GM19099 (cell line): ENCODE measurements around the gene RUFY3.
A peak's percentile ranks its signal among the peaks of the same experiment; 100 is the strongest.

Experiments
- POLR2A ChIP-seq: IDR thresholded peaks from 3 replicates; pipeline ENCODE4 v1.6.1; 2011; ENCODE audit warnings: low read depth; ENCODE audit not compliant: insufficient read length; ENCODE audit errors: extremely low read depth

Gene RUFY3

DNA sequence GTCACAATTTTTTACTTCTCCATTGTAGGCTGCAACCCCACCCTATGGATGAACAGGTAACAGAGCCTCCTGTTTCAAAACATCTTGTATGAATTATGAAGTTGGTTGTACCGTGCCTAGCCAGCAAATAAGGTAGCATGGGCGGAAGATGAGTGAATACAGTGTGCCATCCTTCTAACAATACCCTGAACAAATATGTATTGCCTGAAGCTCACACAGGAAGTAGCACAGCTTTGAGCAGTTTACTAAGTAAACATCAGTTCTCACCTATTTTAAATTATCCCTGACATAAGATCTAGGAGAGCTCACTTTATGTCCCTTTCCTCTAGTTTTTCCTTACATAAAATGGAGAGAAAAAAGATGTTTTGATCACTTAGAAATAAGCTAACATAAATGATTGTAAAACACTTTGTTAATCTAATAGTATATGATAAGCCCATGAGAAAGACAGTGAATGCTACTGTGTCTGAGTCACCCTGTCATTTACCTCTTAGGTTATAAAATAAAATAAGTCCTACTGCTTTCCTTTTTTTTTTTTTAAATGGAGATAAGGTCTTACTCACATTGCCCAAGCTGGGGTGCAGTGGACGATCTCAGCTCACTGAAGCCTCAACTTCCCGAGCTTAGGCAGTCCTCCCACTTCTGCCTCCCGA lies 81.3 kb downstream of the RUFY3 start:
- TF ChIP-seq POLR2A: no peak

DNA sequence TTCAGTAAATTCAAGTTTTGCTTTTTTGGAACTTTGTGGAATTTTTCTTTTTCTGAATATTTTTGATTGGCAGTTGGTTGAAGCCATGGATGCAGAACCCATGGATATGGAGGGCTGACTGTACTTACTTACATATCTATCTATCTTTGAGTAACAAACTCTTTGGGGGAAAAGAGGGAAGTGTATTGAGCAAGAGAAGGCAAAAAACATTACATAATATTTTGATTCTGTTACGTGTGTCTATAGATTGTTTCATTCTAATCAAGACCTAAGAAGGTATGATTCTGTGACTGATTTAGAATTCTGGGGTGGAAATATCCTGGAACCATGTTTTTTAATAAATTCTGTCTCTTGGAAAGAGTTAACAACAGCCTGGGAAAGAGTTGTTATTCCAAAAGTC lies 86.4 kb downstream of the RUFY3 start:
- no peak for TF ChIP-seq POLR2A

DNA sequence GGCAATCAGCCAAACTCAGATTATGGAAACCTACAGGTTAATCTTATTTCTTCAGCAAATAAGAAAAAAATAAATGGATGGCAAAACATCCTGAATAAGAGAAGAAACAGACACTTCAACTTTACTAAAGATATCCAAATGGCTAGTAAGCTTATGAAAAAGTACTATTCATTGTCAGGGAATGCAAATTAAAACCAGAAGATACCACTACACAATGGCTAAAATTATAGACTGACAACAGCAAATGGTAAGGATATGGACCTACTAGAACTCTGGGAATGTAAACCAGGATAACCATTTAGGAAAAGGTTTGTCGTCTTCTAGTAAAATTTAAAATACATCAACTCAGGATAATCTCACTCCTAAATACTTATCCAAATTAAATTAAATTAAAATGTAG lies 93.6 kb downstream of the RUFY3 start:
- no peak for TF ChIP-seq POLR2A

DNA sequence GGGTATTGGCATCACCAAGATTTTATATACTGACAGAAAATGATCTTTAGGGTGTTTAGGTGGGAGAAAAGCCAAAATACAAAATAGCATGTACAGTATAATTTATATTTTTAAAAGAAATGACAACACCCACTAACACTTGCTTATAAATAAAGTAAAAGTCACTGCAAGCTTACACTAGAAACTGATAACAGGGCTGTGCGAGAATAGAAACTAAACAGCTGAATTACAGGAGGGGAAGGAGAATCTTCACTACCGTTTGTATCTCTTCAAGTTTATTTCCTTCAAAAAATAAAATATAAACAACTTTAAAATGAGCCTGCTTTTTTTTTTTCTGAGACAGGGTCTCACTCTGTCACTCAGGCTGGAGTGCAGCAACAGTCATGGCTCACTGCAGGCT lies 95.1 kb downstream of the RUFY3 start:
- no peak for TF ChIP-seq POLR2A

DNA sequence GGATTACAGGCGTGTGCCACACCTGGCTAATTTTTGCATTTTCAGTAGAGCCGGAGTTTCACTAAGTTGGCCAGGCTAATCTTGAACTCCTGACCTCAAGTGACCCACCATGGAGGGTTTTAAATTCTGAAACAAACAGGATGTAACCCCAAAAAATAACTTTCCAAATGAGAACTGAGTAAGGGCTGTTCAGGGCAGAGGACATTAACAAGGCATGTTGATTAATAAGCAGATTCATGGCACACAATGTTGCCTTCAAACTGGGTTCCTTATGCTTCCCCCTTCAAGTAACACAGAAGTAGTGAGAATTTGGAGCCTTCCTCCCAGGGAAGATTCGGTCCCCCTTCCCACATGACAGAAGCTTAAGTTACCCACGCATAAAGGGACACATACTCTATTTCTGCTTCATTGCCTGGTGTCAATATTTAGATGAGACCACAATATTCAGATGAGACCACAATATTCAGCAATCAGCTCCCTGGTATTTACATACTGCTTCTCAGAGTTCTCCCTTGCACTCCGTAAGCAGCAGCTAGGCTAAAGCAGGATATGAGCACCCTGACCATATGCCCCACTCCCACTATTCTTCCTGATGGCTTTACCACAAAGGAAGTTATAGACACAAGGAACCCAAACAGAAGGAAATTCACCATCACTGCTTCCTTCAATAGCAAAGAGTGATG lies 96.5 kb downstream of the RUFY3 start:
- no peak for TF ChIP-seq POLR2A

DNA sequence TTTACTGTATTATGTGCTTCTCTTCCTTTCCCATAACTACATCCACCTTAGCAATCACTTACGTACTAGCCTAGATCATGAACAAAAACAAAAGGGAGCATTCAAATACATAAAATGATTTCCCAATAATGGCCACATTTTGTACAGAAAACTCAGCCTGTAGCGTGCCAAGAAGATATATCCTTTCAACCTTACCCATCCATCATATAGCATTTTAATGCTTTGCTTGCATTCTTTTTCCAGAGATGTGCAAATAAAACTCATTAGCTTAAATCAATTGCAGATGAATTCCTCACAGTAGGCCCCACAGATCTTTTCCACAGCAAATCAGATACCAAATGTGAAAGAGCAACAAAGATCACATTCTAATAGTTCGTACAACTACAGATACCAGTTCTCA lies 97.2 kb downstream of the RUFY3 start:
- no peak for TF ChIP-seq POLR2A

DNA sequence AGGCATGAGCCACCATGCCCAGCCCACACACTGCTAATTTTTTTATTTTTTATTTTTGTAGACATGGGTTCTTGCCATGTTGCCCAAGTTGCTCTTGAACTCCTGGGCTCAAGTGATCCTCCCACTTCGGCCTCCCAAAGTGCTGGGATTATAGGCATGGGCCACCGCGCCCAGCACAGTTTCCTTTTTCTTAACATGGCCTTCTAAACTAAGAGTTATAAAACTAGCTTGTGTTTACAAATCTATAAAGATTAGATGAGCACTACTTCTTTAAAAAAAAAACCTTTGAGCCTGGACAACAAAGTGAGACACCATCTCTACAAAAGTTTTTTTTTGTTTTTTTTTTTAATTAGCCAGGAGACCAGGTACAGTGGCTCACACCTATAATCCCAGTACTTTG lies 107.3 kb downstream of the RUFY3 start:
- TF ChIP-seq POLR2A: no peak

DNA sequence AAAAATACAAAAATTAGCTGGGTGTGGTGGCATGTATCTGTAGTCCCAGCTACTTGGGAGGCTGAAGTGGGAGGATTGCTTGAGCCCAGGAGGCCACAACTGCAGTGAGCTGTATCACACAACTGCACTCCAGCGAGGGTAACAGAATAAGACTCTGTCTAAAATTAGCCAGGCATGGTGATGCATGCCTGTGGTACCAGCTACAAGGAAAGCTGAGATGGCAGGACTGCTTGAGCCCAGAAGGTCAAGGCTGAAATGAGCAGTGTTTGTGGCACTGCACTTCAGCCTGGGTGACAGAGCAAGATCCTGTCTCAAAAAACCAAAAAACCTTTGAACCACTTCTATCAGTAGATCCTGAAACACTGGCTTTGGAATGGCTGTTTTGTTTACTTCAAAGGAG lies 107.7 kb downstream of the RUFY3 start:
- TF ChIP-seq POLR2A: no peak

DNA sequence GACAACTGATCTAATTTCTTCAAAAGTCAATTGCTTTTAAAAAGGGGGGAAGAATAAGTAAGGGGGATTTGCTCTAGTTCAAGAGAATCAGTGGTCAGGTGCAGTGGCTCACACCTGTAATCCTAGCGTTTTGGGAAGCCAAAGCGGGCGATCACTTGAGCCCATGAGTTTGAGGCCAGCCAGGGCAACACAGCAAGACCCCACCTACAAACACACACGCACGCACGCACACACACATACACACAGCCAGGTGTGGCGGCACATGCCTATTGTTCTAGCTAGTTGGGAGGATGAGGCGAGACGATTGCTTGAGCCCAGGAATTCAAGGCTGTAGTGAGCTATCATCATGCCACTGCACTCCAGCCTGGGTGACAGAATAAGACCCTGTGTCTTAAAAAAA lies 108.3 kb downstream of the RUFY3 start:
- TF ChIP-seq POLR2A: no peak

DNA sequence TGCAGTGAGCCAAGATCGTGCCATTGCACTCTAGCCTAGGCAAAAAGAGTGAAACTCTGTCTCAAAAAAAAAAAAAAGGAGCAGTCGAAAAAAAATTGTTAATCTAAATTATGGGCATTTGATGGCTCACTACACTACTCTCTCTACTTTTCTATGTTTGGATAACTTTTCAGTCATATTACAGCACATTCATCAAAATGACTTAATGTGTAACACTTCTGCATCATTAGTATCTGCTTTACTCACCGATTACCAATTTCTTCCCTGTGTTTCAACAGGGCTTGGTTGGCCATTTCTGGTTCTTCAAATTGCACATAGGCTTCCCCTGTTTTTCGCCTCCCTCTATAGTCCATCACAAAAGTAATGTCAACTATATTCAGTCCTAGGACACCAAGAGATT lies 109.5 kb downstream of the RUFY3 start:
- no peak for TF ChIP-seq POLR2A

DNA sequence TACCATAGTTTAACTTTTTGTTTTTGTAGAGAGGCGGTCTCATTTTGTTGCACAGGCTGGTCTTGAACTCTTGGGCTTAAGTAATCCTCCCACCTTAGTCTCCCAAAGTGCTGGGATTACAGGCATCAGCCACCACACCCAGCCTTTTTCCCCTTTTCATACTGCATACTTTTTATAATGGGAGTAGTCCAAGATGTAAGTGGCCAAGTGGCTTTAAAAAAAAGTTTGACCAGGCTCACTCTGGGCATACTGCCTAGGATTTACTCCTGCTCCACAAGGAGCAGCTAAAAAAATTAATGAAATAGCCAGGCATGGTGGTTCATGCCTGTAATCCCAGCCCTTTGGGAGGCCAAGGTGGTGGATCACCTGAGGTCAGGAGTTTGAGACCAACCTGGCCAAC lies 111.9 kb downstream of the RUFY3 start:
- no peak for TF ChIP-seq POLR2A

DNA sequence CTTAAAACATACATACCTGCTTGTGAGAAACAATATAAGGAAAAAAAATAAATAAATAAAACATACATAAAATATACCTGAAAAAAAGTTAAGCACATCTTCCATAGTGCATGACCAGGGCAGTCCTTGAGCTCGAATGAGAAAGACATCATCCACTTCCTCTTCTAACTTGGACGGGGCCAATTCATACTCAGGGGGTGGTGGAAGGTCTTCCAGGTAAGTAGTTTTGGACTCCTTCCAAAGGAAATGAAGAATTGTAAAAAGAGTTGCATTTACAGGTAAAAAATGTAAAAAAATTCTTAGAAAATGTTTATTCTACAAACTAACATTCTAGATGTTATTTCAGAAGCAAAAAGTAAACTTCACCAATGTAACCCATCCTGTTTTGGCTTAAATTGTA lies 114.3 kb downstream of the RUFY3 start:
- no peak for TF ChIP-seq POLR2A

DNA sequence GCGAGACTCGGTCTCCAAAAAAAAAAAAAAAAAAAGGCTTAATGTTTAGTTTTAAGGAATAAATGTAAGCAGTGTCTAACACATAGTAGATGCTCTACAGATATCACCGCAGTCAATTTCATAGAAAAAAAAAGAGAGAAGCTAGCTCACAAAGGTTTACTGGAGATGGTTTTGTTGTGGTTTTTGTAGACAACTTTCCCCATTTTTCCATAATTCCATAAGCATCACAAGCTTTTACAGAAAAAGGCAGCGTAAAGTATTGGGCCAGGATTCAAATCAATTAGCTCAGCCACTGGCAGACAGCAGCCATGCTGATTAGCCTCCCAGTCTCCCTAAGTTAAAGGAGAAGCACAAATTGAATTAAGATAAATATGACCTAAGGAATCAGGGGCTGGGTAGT lies 116.4 kb downstream of the RUFY3 start:
- no peak for TF ChIP-seq POLR2A

DNA sequence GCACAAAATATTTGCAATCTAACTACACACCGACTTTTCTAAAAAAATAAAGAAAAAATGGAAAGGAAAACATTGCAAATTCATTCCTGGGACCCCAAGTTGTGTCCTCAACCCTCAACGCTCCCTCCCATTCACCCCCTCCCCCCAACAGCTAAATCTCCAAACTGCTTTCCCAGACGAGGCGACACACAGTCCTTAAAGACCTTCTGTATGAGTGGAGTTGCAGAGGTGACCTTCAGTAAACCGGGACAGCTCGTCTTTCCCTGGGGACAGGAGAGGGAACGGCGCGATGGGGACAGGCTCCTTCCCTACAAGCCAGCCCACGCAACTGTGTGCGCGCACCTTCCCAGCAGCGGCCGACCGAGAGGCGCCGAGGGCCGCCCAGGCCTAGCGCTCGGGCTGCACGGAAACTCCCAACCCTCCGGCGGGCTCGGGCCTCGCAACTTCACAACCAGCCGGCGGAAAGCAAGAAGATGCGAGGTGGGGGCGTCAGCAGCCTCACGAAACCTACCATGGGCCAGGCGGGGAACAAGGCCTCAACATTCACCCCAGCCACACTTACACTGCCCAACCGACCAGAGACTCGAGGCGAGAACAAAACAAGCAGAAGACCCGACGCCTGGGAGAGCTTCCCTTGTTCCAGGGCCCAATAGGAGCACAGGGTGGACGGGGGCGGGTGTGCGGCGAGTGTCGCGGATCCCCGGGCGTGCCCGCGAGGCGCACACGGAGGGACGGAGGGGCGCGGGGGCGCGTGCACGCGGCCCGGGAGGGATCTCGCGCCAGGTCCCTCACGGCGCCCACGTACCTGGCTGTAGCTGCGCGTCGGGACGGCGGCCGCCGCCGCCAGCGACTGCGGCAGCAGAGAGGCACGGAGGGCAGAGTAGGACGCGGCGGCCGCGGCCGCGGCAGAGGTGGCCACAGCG lies 117.2 kb downstream of the RUFY3 start:
- peak; percentile 10 for TF ChIP-seq POLR2A

DNA sequence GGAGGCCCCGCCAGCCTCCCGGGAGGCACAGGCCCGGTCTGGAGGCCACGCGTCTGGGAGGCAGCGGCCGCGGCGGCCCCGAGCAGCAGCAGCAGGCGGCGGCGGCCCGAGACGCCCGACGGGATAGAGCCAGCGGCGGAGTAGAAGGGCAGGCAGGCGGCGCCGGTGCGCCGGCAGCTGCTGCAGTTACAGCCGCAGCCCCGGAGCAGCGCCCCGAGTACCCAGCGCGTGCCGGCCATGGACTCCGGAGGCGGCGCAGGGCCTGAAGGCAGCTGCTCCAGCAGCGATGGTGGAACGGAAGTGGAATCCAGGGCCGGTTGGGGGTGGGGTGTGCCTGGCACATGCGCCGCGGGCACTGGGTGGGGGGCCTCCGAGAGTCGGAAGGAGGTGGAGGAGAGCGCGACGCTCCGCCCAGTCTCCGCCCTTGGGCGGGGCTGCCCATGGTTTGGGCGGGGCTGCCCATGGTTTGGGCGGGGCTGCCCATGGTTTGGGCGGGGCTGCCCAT lies 117.9 kb downstream of the RUFY3 start, which contains the start of gene GRSF1:
Gene GRSF1 (minus strand): TSS at position 302 of the 505 bp plus-strand sequence. CDS start 63 bp downstream, at position 239.
- TF ChIP-seq POLR2A: peak; percentile 80
